Measurements from ENCODE around the gene CYBA.

Gene CYBA

DNA sequence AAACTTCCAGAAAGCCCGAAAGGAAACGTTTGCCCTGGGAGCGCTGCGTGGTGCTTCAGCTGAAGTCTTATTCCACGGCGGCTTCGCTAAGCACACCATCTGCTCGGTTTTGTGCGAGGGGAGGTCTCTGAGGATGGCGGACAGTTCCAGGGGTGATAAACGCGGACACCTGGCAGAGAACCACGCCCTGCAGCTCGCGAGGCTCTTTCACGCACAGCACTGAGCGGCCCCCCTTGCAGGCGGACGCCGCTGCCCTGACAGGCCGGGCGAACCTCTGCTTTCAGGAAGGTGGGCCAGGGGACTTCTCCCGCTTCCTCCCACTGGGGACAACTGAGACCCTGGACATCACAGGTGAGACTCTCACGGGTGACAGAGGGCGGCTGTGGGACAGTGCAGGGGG is 8.3 kb upstream of the CYBA start:
- DNase-seq: no peak

DNA sequence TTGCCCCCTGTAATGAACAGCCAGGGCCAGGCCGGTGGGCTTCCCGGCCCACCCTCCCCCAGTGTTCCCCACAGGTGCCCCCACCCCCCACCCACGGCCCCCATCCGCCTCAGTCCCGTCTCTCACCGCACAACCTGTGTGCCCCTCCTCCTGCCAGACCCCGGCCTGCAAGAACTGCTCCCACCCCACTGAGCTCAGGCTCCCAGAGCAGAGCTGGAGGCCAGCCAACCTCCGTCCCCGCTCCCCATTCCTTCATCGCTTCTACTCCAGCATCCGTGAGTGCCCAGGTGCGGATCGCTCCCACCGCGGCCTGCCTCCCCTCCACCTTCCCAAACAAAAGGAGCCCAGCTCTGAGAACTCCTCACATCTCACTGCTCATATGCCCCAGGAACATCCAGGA is 7.9 kb upstream of the CYBA start:
- DNase-seq: no peak

- no peak for DNase-seq
Observed at GRCh38 chr16:88657371-88657770, 6.5 kb upstream of the CYBA start.

GRCh38 chr16:88656291-88656980 is 5.6 kb upstream of the CYBA start:
- DNase-seq: no peak

GRCh38 chr16:88655733-88656281 is 5.0 kb upstream of the CYBA start:
- DNase-seq: no peak

DNA sequence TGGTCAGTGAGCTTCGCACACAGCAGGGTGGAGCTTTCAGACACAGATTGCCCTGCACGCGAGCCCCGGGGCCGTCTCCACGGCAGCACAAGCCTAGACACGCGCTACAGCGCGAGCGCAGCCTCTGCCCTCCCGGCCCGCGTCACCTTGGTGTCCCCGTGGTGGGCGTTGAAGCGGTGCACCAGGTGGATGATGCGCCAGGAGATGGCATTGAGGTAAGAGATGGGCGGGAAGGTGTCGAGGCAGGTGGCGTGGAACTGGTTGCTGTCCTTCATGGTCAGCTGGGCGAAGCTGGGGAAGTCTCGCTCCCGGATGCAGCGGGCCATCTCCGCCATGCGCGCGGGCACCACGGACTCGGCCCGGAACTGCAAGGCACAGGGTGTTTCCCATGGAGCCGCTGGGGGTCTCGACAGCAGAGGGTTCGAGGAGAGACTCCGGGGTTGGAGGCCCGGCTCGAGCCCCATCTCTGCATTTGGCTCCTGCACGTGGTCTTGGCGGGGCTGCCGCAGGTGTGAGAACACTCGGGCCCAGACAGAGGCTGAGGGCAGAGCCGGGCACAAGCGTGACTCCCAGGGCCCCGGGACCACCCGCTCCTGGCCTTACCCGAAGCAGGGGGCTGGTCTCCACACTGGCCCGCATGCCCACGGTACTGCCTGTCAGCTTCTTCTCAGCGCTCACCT is 4.3 kb upstream of the CYBA start:
- DNase-seq: no peak

DNA sequence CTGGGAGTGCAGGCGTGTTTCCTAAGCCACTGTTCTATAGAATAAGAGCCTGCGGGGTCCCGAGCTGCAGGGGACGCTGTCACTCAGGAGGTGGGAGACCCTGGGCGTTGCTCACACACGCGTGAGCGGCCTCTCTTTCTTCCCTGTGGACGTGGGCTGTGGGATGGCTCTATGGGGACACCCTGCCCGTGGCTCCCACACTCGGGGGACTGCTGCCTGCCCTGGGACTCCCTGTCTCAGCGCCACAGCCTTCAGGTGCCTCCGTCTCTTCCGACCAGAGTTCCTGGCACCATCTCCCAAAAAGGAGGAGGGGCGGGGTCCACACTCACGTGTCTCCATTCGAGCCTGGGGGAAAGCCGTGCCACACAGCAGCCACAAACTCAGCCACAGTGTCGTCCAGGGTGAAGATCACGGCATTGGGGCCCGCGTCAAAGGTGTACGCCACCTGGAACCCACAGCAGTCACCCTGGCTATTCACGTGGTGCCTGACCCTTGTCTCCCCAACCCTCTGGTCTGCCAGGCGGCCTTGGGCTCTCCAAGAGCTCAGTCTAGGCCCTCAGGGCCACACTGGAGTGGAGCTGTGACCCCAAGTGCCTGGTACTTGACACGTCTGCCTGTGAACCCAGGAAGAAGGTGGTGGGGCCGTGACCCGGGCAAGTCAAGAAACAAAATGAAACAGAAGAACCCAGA is 3.7 kb upstream of the CYBA start:
- no peak for DNase-seq

GRCh38 chr16:88653596-88654362 is 2.9 kb upstream of the CYBA start:
- DNase-seq: no peak

DNA sequence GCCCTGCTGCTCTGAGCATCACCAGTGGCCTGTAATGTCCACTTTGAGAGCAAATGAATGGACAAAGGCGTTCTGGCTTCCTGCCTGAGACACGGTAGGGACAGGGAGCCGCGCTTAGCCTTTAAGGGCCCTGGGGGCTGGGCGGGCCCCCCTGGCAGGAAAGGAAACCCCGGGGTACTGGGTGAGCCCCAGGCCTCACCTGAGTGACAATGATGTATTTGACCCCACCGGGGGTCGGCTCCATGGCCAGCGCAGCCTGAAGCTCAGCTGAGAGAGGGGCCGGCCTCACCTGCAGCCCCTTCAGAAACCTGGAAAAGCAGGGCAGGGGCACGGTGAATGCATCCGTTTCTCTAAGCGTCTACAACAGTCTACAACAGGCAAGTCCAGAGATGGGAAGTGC is 2.2 kb upstream of the CYBA start:
- DNase-seq: no peak

DNA sequence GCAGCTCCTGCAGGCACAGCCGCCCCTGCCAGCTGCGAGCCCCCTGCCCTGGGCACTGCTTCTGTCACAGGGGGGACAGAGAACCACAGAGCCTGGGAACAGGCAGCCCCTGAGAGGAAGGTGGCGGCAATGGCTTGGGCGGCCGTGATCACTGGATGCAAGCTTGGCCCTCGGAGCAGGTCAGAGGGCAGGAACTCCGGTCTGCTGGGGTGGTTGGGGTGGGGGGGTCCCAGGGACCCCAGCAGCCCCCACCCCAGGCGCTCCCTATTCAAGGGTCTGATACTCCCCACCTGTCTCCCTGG is 1.9 kb upstream of the CYBA start:
- no peak for DNase-seq

GRCh38 chr16:88651989-88652761 is 1.3 kb upstream of the CYBA start:
- DNase-seq: no peak

DNA sequence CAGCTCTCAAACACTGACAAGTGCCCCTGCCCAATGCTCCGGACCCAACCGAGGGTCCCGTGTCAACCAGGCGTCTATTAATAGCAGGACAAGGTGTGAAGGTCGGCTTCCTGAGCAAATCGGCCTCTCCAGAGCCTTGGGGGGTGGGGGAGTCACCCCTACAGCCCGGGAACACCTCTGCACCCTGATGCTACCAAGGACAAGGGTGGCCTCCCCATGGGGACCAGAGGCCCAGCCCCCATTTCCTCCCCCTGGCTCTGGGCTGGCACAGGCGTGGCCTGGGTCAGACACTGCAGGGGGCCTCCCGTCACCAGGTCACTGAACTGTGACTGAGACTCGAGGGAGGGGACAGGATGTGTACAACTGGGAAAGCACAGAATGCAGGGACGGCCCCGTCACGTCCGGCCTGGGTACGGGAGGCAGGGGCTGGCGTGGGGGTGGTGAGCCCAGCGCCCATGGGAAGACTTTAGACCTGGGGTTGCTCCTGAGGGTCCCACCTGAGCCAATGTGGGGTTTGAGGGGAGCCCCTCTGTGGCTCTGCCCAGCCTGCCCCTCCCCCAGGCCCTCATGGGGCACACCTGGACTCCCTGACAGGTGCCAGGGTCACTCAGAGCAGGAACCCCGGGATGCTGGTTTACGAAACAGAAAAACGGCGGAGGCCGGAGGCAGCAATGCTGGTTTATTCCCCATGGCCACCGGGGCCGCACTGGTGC is 579 bp upstream of the CYBA start:
- no peak for DNase-seq

DNA sequence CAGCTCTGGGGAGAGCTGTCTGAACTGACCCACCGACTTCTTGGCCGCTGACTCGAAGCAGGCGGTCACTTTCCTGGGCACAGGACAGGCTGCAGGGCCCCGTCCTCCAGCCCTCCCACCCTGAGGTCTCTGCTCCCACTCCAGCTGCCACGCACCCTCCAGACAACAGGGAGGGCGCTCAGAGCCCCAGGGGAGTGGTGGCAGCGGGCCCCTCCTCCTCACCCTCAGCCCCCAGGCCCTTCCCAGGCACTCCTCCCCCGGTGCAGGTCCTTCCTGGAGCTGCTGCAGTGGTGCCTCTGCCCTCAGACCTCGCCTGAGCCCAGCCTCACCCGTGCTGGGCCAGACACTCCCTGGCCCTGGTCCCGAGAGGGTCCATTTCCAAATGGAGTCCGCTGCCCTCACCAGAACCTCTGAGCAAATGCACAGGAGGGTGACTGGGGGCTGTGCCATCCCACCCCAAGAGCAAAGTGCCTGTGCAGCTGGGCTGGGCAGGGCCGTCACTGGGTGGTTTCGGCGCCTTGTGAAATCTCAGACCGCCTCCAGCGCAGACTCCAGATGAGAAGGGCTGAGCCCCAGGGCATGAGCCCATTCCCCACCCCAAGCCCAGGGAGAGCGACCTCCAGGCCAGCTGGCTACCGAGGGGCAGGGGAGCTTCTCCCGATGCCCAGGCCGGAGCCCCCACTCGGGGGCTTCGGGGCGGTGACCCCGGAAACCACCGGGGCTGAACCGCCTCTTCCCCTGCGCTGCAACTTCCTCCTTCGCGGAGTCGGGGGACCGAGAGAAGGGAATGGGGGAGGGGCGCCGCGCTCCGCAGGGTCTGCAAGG is 717 bp downstream of the CYBA start:
- DNase-seq: no peak

DNA sequence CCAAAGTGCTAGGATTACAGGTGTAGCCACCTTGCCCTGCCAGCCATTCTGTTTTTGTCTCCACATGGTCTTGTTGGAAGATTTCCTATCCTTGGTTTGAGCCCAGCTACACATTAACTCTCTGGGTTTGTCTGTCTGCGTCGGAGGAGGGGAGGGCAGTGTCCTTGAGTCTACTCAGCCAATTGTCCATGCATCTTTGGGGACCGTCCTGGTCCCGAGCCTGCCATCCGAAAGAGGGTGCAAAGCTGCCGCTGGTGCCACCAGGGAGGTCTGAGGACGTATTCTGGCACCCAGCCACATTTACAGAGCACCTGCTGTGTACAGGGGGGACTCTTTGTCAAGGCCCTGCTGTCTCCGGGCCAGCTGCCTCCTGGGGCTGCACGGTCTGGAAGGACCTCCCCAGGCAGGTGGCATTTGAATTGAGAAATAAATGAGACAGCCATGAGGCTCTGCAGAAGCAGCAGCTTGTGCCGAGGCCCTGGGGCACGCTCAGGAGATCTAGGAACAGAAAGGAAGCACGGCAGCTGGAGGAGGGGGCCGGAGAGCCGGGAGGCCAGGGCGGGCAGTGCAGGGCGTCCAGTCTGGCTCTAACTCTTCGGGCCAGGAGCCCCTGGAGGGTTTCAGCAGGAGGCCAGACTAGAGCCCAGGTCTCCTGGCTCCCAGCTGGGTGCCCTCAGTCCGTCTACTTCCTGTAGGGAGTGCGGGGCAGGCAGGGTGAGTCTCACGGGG is 1.5 kb downstream of the CYBA start:
- no peak for DNase-seq

- no peak for DNase-seq
Observed at GRCh38 chr16:88647178-88648070, 3.4 kb downstream of the CYBA start.

DNA sequence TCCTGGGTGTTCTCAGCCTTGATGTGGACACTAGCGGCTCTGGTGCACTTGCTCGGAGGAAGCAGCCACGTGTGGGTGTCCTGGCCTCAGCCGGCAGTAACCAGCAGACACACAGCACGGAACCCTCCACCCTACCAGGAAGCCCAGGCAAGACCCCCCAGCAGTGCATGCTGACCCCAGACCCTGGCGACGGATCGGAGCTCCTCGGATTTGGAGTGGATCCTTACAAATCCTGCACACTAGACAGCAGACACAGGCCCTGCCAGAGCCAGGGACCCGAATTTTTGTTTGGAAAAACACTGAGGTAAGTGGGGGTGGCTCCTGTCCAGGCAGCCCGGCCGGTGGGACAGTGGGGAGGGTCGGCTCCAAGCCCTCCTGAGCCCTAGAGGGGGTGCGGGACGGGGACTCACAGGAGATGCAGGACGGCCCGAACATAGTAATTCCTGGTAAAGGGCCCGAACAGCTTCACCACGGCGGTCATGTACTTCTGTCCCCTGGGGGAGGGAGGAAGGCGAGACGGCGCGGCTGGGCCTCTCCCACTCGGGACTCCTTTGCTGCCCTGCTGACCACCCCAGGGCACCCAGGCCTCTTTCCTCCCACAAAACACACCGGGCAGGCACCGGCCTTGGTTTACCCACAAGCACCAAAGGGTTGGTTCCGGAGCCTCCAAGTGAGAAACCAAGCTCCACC is 4.4 kb downstream of the CYBA start:
- DNase-seq: no peak

GRCh38 chr16:88645941-88646340 is 4.9 kb downstream of the CYBA start:
- DNase-seq: no peak

DNA sequence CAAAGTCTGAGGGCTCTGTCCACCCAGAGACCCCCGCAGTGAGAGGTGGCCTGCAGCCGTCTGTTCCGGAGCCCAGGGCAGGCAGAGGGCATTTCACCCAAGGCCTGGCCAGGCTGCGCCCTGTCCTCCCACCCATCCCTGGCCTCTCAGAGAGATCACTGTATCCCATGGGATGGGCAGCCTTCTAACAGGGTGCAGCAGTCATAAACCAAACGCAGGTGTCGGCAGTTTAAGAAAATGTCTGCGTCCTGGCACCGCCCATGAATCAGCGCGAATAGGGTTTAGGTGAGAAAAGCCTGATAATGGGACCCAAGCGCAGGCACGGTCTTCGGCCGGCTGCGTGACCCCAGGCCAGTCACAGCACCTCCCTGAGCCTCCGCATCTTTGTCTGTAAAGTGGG is 5.4 kb downstream of the CYBA start:
- DNase-seq: no peak

DNA sequence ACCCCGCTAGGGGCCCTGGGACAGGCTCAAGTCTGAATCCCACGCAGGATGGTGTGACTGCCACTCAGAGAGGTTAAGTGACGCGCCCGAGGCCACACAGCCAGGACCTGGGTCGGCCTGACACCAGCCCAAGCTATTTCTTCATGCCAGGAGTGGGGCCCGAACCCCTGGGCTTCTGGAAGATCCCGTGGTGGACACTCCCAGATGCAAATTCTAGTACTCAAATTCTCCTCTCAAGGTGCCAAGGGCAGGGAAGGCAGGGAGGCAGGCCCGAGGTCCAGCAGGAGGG is 7.3 kb downstream of the CYBA start:
- DNase-seq: no peak

Data from NCI-H446 (cell line).